K562 (cell line): ENCODE data around the gene TMEM167B. TPM values are rescaled to one million over a fixed set of nuclear protein-coding genes. Genes with fewer than 3 reads are reported as not detected.

Experiments used
- ATF6 ChIP-seq: sonication (generic); formaldehyde crosslinking; IDR thresholded peaks from 2 replicates; pipeline ENCODE4 v1.4.0; 2020; ENCODE audit warnings: mild to moderate bottlenecking, missing genetic modification reagents
- CREM ChIP-seq: IDR thresholded peaks from 2 replicates; pipeline ENCODE4 v1.6.1; 2014; ENCODE audit warnings: antibody characterized with exemption, low read depth
- ILK ChIP-seq: fragments of 450-650 bp; IDR thresholded peaks from 2 replicates; pipeline ENCODE4 v1.6.1; 2016; ENCODE audit warnings: missing genetic modification characterization, low read depth, mild to moderate bottlenecking, missing compliant biosample characterization, moderate library complexity, borderline replicate concordance
- MCM5 ChIP-seq: fragments of 450-650 bp; IDR thresholded peaks from 2 replicates; pipeline ENCODE4 v1.6.1; 2016; ENCODE audit warnings: low read depth
- RFX1 ChIP-seq: fragments of 450-650 bp; IDR thresholded peaks from 2 replicates; pipeline ENCODE4 v1.6.1; 2016; ENCODE audit warnings: mild to moderate bottlenecking, moderate library complexity
- TAF1 ChIP-seq: IDR thresholded peaks from 2 replicates; pipeline ENCODE4 v1.6.1; 2011; ENCODE audit warnings: mild to moderate bottlenecking, low read length, moderate library complexity; ENCODE audit not compliant: insufficient read depth, control insufficient read depth, severe bottlenecking; ENCODE audit errors: extremely low read depth
- TBP ChIP-seq: optimal IDR thresholded peaks from 2 replicates; pipeline ENCODE3; 2011; ENCODE audit warnings: low read depth, low read length, improper control_type of control experiment
- USF1 ChIP-seq: sonication (generic); formaldehyde crosslinking; IDR thresholded peaks from 2 replicates; pipeline ENCODE4 v1.9.0; 2022; ENCODE audit warnings: mild to moderate bottlenecking, missing genetic modification reagents
- ZBTB17 ChIP-seq: fragments of 450-650 bp; formaldehyde crosslinking; IDR thresholded peaks from 2 replicates; pipeline ENCODE4 v1.4.0; 2020; ENCODE audit warnings: mild to moderate bottlenecking
- ZNF146 ChIP-seq: IDR thresholded peaks from one replicate; pipeline ENCODE4 v1.6.1; 2018; ENCODE audit warnings: missing compliant biosample characterization; ENCODE audit not compliant: unreplicated experiment
- ZNF263 ChIP-seq: sonication (generic); formaldehyde crosslinking; IDR thresholded peaks from 2 replicates; pipeline ENCODE4 v1.8.0; 2022; ENCODE audit warnings: mild to moderate bottlenecking, missing genetic modification reagents, borderline replicate concordance
- ZNF282 ChIP-seq: sonication (generic); formaldehyde crosslinking; IDR thresholded peaks from 2 replicates; pipeline ENCODE4 v1.8.1; 2023; ENCODE audit warnings: missing genetic modification reagents
- ZNF3 ChIP-seq: fragments of 250-450 bp; sonication (Bioruptor Pico); IDR thresholded peaks from 2 replicates; pipeline ENCODE4 v1.5.0; 2021; ENCODE audit warnings: mild to moderate bottlenecking, moderate library complexity
- ZNF324 ChIP-seq: fragments of 250-450 bp; sonication (Bioruptor Pico); IDR thresholded peaks from 2 replicates; pipeline ENCODE4 v1.4.0; 2020; ENCODE audit warnings: mild to moderate bottlenecking
- ZNF584 ChIP-seq: fragments of 200-800 bp; sonication (Bioruptor generic); IDR thresholded peaks from 2 replicates; pipeline ENCODE4 v1.6.1; 2016; ENCODE audit warnings: low read depth, mild to moderate bottlenecking, missing genetic modification characterization, missing compliant biosample characterization
- polyA plus RNA-seq, 8 experiments: library from polyadenylated mRNA; depleted of rRNA in 4 of 8; stranded (reverse) in 5 of 8; unstranded in 3 of 8; fragments of >200 nt; fragmentation: Nextera tagmentation in 2 of 8; fragmentation: Illumina TruSeq in 1 of 8; extraction: Ambion mirVana in 2 of 8; extraction: Trizol in 1 of 8; gene quantifications; 2 replicates each; pipeline versions ENCODE4 v1.2.1 to v1.2.3, GENCODE V29; 2011 to 2014; ENCODE audit warnings: inconsistent platforms in 1 of 8, missing spikeins in 1 of 8
- total RNA-seq, 7 experiments: library from RNA; depleted of rRNA in 6 of 7; stranded (reverse); fragments of >200 nt in 6 of 7; fragmentation: Illumina TruSeq in 2 of 7; extraction: Trizol in 2 of 7; gene quantifications; 2 replicates each; pipeline versions ENCODE4 v1.2.1 to v1.2.3, GENCODE V29; 2011 to 2021; ENCODE audit warnings: low replicate concordance in 1 of 7
- TF ChIP-seq, protein P1 (sequence below): fragments of 250-450 bp; sonication (Bioruptor Pico); IDR thresholded peaks from 2 replicates; pipeline ENCODE4 v1.4.0; 2020; ENCODE audit warnings: mild to moderate bottlenecking
- TF ChIP-seq, protein P2 (sequence below): fragments of 450-650 bp; IDR thresholded peaks from 2 replicates; pipeline ENCODE4 v1.6.1; 2016; ENCODE audit warnings: borderline replicate concordance
- TF ChIP-seq, protein P3 (sequence below), 3 experiments: fragments of 200-800 bp in 1 of 3; sonication (Bioruptor generic) in 1 of 3; sonication (generic) in 1 of 3; formaldehyde crosslinking in 1 of 3; IDR thresholded peaks; 2 replicates each; pipeline versions ENCODE4 v1.6.1 to v1.8.0; 2016 to 2022; ENCODE audit warnings: mild to moderate bottlenecking in 2 of 3, missing compliant biosample characterization in 2 of 3, missing genetic modification characterization in 2 of 3, missing genetic modification reagents in 1 of 3

Gene TMEM167B
- total and polyA plus RNA-seq, 9 of the 15 experiments (the other 6 are each of a cell fraction or from before 2014, with no cell fraction given), result 17.2 to 36.4 (median 32.2) TPM

DNA sequence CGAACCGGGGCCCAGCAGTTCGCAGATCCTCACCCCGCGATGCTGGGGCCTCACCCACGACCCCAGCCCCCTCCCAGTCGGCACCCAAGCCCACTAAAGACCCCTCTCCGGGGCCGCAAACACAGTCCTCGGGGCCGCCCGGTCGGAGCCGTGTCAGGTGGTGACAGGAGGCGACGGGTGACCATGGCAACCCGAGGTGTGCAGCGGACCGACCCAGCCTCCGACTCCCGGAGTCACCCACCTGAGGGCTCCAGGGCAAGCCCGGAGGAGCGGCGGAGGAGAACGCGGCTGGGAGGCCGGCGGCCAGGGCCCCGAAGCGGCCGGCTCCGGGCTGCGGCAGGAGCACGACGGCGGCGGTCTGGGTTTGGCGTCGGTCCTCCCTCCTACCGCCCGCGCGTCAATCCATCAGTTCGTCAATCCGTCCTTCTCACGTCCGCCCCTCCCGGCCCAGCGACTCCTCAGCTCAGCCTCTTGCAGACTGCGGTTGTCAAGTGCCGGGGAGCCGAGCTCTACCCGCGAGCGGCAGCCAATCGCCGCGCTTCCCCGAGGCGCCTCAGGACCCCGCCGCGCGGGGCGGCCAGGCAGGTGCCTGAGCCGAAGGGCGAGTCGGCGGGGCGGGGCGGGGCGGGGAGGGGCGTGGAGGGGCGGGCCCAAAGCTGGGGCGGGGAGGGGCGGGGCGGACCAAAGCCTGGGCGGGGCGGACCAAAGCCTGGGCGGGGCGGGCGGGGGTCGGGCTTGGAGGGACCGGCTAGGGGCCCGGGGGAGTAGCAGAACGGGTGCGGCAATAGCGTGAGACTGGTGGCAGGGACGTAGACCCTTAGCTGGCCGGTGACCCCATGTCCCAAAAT, 48.7 kb upstream of the TMEM167B start, which contains the start of gene WDR47 (continued):
- TF ChIP-seq ZNF584 (no peak), ZNF263 (CRISPR knock-in tag) (peak; percentile 96), CREM (peak; percentile 89), MCM5 (no peak), ZNF146 (CRISPR knock-in tag) (no peak), ZNF324 (CRISPR knock-in tag) (no peak), ZNF3 (no peak), USF1 (CRISPR knock-in tag) (peak; percentile 53), ATF6 (CRISPR knock-in tag) (no peak), ZNF282 (CRISPR knock-in tag) (no peak), TAF1 (peak; percentile 96), ILK (tag) (no peak), ZBTB17 (CRISPR knock-in tag) (peak; percentile 99), RFX1 (peak; percentile 90), TBP (peak; percentile 98)
- TF ChIP-seq, protein P1, sequence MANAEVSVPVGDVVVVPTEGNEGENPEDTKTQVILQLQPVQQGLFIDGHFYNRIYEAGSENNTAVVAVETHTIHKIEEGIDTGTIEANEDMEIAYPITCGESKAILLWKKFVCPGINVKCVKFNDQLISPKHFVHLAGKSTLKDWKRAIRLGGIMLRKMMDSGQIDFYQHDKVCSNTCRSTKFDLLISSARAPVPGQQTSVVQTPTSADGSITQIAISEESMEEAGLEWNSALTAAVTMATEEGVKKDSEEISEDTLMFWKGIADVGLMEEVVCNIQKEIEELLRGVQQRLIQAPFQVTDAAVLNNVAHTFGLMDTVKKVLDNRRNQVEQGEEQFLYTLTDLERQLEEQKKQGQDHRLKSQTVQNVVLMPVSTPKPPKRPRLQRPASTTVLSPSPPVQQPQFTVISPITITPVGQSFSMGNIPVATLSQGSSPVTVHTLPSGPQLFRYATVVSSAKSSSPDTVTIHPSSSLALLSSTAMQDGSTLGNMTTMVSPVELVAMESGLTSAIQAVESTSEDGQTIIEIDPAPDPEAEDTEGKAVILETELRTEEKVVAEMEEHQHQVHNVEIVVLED, result peak; percentile 88
- TF ChIP-seq, protein P2, sequence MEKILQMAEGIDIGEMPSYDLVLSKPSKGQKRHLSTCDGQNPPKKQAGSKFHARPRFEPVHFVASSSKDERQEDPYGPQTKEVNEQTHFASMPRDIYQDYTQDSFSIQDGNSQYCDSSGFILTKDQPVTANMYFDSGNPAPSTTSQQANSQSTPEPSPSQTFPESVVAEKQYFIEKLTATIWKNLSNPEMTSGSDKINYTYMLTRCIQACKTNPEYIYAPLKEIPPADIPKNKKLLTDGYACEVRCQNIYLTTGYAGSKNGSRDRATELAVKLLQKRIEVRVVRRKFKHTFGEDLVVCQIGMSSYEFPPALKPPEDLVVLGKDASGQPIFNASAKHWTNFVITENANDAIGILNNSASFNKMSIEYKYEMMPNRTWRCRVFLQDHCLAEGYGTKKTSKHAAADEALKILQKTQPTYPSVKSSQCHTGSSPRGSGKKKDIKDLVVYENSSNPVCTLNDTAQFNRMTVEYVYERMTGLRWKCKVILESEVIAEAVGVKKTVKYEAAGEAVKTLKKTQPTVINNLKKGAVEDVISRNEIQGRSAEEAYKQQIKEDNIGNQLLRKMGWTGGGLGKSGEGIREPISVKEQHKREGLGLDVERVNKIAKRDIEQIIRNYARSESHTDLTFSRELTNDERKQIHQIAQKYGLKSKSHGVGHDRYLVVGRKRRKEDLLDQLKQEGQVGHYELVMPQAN, result peak; percentile 53; the same call in 1 of the 2 replicates
- TF ChIP-seq, protein P3, sequence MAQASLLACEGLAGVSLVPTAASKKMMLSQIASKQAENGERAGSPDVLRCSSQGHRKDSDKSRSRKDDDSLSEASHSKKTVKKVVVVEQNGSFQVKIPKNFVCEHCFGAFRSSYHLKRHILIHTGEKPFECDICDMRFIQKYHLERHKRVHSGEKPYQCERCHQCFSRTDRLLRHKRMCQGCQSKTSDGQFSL (CRISPR knock-in tag; IDR thresholded peaks at IDR 0.05), result peak; percentile 30; the same call in 1 of the 2 replicates
- TF ChIP-seq, protein P3 (tag; IDR thresholded peaks at IDR 0.05), result no peak
